ENCODE measurements around the gene ERVK3-1. TPM values are rescaled to one million over a fixed set of nuclear protein-coding genes. Genes with fewer than 3 reads are reported as not detected.

ERVK3-1 gene
- total RNA-seq, 4 donors from 2014 or later, result 39.5 to 85.1 (median 59.2) TPM

DNA sequence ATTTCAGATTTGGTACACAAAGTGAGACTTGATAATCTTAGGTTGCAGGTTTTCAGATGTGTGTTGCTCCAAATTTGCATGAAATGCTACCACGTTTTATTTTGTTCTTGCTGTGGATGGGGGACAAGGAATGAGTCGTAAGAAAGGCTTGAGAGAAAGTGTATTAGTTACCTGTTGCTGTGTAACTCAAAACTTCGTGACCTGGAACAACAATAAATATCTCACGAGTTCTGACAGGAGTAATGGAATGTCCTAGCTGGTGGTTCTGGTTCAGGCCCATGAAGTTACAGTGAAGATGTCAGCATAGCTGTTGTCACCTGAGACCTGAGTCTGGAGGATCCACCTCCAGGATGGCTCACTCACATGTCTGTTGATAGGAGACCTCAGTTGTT lies 25.3 kb upstream of the ERVK3-1 start:
- TF ChIP-seq CTCF (IDR thresholded peaks at IDR 0.05), result no peak
- no peak for ATAC-seq (ENCODE audit: low FRiP score)
- no peak for DNase-seq (ENCODE audit: low spot score)

GRCh38 chr19:58284199-58284598 lies 21.0 kb upstream of the ERVK3-1 start:
- ATAC-seq (ENCODE audit: low FRiP score), result no peak
- no peak for TF ChIP-seq CTCF (IDR thresholded peaks at IDR 0.05)
- no peak for DNase-seq (ENCODE audit: low spot score)

GRCh38 chr19:58291943-58292342 lies 13.2 kb upstream of the ERVK3-1 start:
- no peak for DNase-seq (ENCODE audit: low spot score)
- no peak for TF ChIP-seq CTCF (IDR thresholded peaks at IDR 0.05)
- ATAC-seq (ENCODE audit: low FRiP score), result no peak

DNA sequence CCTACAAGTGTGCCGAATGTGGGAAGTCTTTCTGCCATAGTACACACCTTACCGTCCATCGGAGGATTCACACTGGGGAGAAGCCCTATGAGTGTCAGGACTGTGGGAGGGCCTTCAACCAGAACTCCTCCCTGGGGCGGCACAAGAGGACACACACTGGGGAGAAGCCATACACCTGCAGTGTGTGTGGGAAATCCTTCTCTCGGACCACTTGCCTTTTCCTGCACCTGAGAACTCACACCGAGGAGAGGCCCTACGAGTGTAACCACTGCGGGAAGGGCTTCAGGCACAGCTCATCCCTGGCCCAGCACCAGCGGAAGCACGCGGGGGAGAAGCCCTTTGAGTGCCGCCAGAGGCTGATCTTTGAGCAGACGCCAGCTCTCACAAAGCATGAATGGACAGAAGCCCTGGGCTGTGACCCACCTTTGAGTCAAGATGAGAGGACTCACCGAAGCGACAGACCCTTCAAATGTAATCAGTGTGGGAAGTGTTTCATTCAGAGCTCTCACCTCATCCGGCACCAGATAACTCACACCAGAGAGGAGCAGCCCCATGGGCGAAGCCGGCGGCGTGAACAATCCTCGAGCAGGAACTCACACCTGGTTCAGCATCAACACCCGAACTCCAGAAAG lies 10.3 kb upstream of the ERVK3-1 start:
- no peak for DNase-seq (ENCODE audit: low spot score)
- TF ChIP-seq CTCF (IDR thresholded peaks at IDR 0.05), result no peak
- no peak for ATAC-seq (ENCODE audit: low FRiP score)

DNA sequence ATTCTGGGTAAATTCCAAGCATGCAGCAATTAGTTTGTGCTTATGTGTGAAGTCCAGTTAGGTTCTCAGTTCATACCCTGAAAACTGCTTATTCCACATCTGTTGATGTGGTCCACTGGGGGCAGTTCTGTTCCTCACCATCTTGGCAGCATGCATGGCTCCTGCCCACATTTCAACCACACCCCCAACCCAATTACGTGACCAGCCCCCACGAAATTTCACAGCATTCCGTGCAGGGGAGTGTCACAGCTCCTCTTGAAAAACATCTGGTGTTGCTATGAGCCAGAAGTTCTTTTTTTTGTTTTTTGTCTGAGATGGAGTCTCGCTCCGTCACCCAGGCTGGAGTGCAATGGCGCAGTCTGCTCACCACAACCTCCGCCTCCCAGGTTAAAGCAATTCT lies 9.1 kb upstream of the ERVK3-1 start:
- no peak for ATAC-seq (ENCODE audit: low FRiP score)
- TF ChIP-seq CTCF (IDR thresholded peaks at IDR 0.05), result no peak
- DNase-seq (ENCODE audit: low spot score), result no peak

DNA sequence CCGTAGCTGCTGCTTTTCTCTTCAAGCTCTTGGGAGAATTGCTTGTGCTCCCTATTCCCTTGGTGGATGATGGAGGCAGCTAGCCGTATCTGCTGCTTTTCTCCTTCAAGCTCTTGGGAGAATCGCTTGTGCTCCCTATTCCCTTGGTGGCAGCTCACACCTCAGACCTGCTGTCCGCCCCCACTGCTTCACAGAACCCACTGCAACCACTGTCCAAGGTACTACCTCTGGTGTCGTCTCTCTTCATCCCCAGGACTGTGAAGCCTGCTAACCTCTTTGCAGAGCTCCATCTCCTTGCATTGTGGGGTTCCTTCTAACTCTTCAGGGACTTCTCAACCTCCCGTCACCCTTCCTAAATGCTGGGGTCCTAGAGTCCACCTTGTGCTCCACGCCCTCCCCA lies 4.6 kb upstream of the ERVK3-1 start:
- no peak for TF ChIP-seq CTCF (IDR thresholded peaks at IDR 0.05)
- ATAC-seq (ENCODE audit: low FRiP score) (no peak), DNase-seq (ENCODE audit: low spot score) (no peak)

DNA sequence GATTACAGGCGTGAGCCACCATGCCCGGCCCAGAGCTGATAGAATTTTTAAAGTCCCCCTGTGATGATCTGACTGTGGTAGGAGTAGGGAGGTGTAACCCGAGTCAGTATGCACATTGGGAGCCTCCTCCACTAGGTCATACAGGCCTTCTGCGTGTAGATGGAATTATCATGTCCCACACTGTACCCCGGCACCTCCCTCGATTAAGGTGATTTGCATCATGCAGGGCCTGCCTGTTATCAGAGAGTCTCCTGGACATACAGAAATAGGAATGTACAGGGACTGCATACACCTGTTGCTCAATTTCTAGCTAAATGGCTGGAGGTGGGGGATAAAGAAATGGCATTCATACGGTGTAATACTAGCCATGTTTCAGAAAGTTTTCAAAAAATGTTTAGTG lies 922 bp upstream of the ERVK3-1 start:
- no peak for TF ChIP-seq CTCF (IDR thresholded peaks at IDR 0.05)
- DNase-seq (ENCODE audit: low spot score) (no peak), ATAC-seq (ENCODE audit: low FRiP score) (no peak)
